HEK293T (cell line): ENCODE data around the gene CDH18.

ENCODE experiments used
- CTCF ChIA-PET: fragments of 350-600 bp; formaldehyde crosslinking; extraction: SDS; loops from one replicate; lab custom pipeline; 2021; ENCODE audit warnings: antibody characterized with exemption, inconsistent platforms; lab: Yijun Ruan, JAX
- POLR2A ChIA-PET: fragments of 350-600 bp; formaldehyde crosslinking; extraction: SDS; loops from one replicate; lab custom pipeline; 2020; ENCODE audit warnings: antibody characterized with exemption, inconsistent platforms; lab: Yijun Ruan, JAX
- DNase-seq: peaks from one replicate; pipeline ENCODE4 v3.0.0; 2012; ENCODE audit warnings: mixed read lengths; ENCODE audit errors: extremely low spot score
- ARNT ChIP-seq: fragments of 450-650 bp; IDR thresholded peaks from 2 replicates; pipeline ENCODE4 v1.6.1; 2017; ENCODE audit warnings: mild to moderate bottlenecking
- BHLHE40 ChIP-seq: fragments of 450-650 bp; IDR thresholded peaks from 2 replicates; pipeline ENCODE4 v1.6.1; 2016; ENCODE audit warnings: mild to moderate bottlenecking, moderate library complexity, borderline replicate concordance
- CTBP1 ChIP-seq: fragments of 450-650 bp; IDR thresholded peaks from 2 replicates; pipeline ENCODE4 v1.6.1; 2016; ENCODE audit warnings: borderline replicate concordance
- ELF4 ChIP-seq: fragments of 450-650 bp; IDR thresholded peaks from 2 replicates; pipeline ENCODE4 v1.6.1; 2017; ENCODE audit warnings: antibody characterized with exemption
- FOXA1 ChIP-seq: fragments of 450-650 bp; IDR thresholded peaks from 2 replicates; pipeline ENCODE4 v1.6.1; 2016; ENCODE audit warnings: mild to moderate bottlenecking
- FOXK2 ChIP-seq: fragments of 450-650 bp; IDR thresholded peaks from 2 replicates; pipeline ENCODE4 v1.6.1; 2016; ENCODE audit warnings: mild to moderate bottlenecking
- FOXM1 ChIP-seq: fragments of 450-650 bp; IDR thresholded peaks from 2 replicates; pipeline ENCODE4 v1.6.1; 2017; ENCODE audit warnings: mild to moderate bottlenecking, borderline replicate concordance
- HDGF ChIP-seq: fragments of 450-650 bp; IDR thresholded peaks from 2 replicates; pipeline ENCODE4 v1.6.1; 2017; ENCODE audit warnings: antibody characterized with exemption, borderline replicate concordance
- L3MBTL2 ChIP-seq: fragments of 450-650 bp; conservative IDR thresholded peaks from 2 replicates; pipeline ENCODE4 v1.6.1; 2016; ENCODE audit warnings: mild to moderate bottlenecking
- LEF1 ChIP-seq: fragments of 450-650 bp; IDR thresholded peaks from 2 replicates; pipeline ENCODE4 v1.6.1; 2017; ENCODE audit warnings: mild to moderate bottlenecking, borderline replicate concordance
- NFRKB ChIP-seq: fragments of 450-650 bp; IDR thresholded peaks from 2 replicates; pipeline ENCODE4 v1.6.1; 2016; ENCODE audit warnings: mild to moderate bottlenecking, moderate library complexity
- PKNOX1 ChIP-seq: fragments of 450-650 bp; IDR thresholded peaks from 2 replicates; pipeline ENCODE4 v1.6.1; 2016
- SP1 ChIP-seq: fragments of 450-650 bp; IDR thresholded peaks from 2 replicates; pipeline ENCODE4 v1.6.1; 2017
- SUZ12 ChIP-seq: fragments of 450-650 bp; IDR thresholded peaks from 2 replicates; pipeline ENCODE4 v1.6.1; 2016; ENCODE audit warnings: mild to moderate bottlenecking
- TARDBP ChIP-seq: fragments of 450-650 bp; IDR thresholded peaks from 2 replicates; pipeline ENCODE4 v1.6.1; 2016
- ZNF384 ChIP-seq: fragments of 450-650 bp; IDR thresholded peaks from 2 replicates; pipeline ENCODE4 v1.6.1; 2016

Gene CDH18

DNA sequence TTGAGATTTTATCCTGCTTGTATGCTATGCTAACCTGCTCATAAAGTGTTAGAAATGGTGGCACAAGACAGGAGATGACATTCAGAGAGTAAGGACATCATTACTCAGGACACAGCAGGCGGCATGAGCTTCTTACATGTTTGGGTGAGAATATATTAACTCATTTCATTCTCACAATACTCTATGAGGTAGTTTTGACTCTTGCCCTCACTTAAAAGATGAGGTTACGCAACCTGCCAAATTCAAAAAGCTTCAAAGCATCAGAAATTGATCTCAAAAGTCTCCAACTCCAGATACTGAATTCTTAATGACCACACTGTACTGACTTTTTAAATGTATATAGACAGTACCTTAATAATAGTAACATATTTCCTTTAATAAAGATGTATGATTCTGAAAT, 60.8 kb downstream of the CDH18 start:
- ChIA-PET POLR2A (no interaction called here), CTCF (no interaction called here)
- no peak for DNase-seq

DNA sequence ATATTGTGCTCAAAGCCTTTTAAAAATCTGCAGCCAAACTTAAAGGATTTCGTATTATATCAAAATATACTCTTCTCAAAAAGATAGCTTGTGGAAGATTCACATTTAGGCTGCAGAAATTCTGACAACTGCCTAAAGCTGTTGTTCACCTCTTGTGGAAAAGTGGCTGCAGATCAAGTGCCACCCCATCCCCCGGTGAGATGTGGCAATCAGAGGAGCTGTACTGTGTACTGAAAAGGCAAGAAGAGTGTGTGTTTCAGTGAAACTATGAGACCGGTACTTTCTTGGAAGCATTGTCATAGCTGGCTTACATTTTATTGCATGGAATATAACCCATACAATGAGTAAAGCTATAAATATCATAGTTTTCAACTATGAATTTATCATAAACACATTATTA, 64.3 kb downstream of the CDH18 start:
- ChIA-PET POLR2A (no interaction called here), CTCF (no interaction called here)
- DNase-seq, result no peak
- TF ChIP-seq ARNT, result no peak
- TF ChIP-seq L3MBTL2, result no peak
- TF ChIP-seq ZNF384, result no peak
- TF ChIP-seq SUZ12, result no peak
- TF ChIP-seq LEF1, result no peak
- TF ChIP-seq NFRKB, result no peak
- no peak for TF ChIP-seq BHLHE40
- no peak for TF ChIP-seq FOXA1
- no peak for TF ChIP-seq SP1
- TF ChIP-seq HDGF, result no peak
- TF ChIP-seq CTBP1, result no peak
- TF ChIP-seq TARDBP, result no peak

More for the DNA sequence above, 60.8 kb downstream of the CDH18 start:
- no peak for TF ChIP-seq ELF4
- TF ChIP-seq ZNF384, result no peak
- no peak for TF ChIP-seq BHLHE40
- TF ChIP-seq L3MBTL2, result no peak
- no peak for TF ChIP-seq NFRKB
- TF ChIP-seq CTBP1, result no peak
- TF ChIP-seq HDGF, result no peak
- TF ChIP-seq FOXM1, result no peak
- no peak for TF ChIP-seq FOXK2
- no peak for TF ChIP-seq TARDBP
- TF ChIP-seq FOXA1, result no peak
- TF ChIP-seq SP1, result no peak
- TF ChIP-seq LEF1, result no peak
- TF ChIP-seq SUZ12, result no peak

DNA sequence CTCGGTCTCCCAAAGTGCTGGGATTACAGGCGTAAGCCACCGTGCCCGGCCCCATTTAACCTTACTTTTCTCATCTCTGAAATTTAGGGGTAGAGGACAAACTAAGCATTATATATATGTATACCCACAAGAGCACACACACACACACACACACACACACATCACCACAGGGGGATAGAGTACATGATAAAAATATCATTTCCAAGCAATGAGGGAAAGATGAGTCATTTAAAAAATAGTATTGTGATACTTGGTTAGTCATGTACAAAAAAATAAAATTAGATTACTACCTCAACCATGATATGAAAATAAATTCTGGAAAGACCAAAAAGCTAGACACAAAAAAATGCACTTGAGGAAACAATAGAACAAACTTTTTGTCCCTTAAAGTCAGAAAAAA, 67.2 kb downstream of the CDH18 start:
- ChIA-PET CTCF (no interaction called here), POLR2A (no interaction called here)
- no peak for TF ChIP-seq CTBP1
- TF ChIP-seq LEF1, result no peak
- TF ChIP-seq NFRKB, result no peak
- no peak for TF ChIP-seq BHLHE40
- no peak for TF ChIP-seq FOXK2
- no peak for TF ChIP-seq L3MBTL2
- no peak for TF ChIP-seq FOXA1
- no peak for TF ChIP-seq ARNT
- TF ChIP-seq ELF4, result no peak
- no peak for TF ChIP-seq TARDBP
- no peak for TF ChIP-seq PKNOX1
- no peak for TF ChIP-seq HDGF
- no peak for TF ChIP-seq SUZ12
- DNase-seq, result no peak

DNA sequence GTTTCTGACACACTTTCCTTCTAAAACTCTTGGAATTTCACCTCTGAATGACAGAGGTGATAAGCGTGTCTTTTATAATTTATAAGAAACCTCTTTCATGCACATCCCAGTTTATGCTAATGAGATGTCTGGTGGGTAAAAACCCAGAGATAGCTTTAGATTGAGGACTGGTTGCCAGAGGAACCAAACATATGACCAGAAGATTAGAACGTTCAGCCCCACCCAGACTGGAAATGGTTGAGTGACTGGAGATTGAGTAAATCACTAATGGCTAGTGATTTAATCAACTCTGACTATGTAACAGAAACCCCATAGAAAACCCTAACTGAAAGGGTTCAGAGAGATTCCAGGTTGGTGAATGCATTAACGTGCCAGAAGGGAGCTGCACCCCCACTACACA, 69.2 kb downstream of the CDH18 start:
- DNase-seq, result no peak
- ChIA-PET POLR2A (no interaction called here), CTCF (no interaction called here)
- TF ChIP-seq ARNT, result no peak
- TF ChIP-seq CTBP1, result no peak
- TF ChIP-seq BHLHE40, result no peak
- no peak for TF ChIP-seq FOXK2
- no peak for TF ChIP-seq SUZ12
- no peak for TF ChIP-seq L3MBTL2
- TF ChIP-seq FOXM1, result no peak
- no peak for TF ChIP-seq NFRKB
- TF ChIP-seq TARDBP, result no peak
- no peak for TF ChIP-seq SP1
- TF ChIP-seq LEF1, result no peak
- no peak for TF ChIP-seq HDGF
- no peak for TF ChIP-seq ELF4
- TF ChIP-seq PKNOX1, result no peak
- TF ChIP-seq FOXA1, result no peak
- TF ChIP-seq ZNF384, result no peak

- ChIA-PET CTCF (no interaction called here), POLR2A (no interaction called here)
- no peak for DNase-seq
- TF ChIP-seq ELF4 (no peak), NFRKB (no peak), CTBP1 (no peak), L3MBTL2 (no peak), LEF1 (no peak), TARDBP (no peak), ZNF384 (no peak), HDGF (no peak), PKNOX1 (no peak), FOXK2 (no peak), FOXM1 (no peak), FOXA1 (no peak), SP1 (no peak), SUZ12 (no peak)
Measured at GRCh38 chr5:19917588-19918122, 70.3 kb downstream of the CDH18 start.

DNA sequence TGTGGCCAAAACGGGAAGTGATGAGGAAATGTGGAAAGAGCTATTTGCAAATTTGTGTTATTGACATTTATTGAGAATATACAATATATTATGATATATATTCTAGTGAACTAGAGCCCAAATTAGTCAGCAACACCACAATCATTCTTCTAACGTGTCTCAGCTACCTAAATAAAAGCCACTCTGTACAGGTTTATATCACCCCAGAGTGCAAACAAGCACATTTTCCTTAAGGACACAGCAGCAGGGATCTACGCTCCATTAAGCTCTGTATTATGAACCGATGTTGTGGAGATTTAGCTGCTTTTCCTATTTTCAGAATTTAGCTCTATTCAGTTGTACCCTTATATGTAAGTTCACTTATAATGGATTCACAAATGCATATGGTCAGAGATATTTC, 77.9 kb downstream of the CDH18 start:
- no peak for DNase-seq
- ChIA-PET POLR2A (no interaction called here), CTCF (no interaction called here)
- TF ChIP-seq ARNT, result no peak
- TF ChIP-seq L3MBTL2, result no peak
- no peak for TF ChIP-seq FOXM1
- TF ChIP-seq CTBP1, result no peak
- TF ChIP-seq FOXK2, result no peak
- TF ChIP-seq SP1, result no peak
- no peak for TF ChIP-seq LEF1
- no peak for TF ChIP-seq SUZ12
- no peak for TF ChIP-seq PKNOX1
- TF ChIP-seq BHLHE40, result no peak
- no peak for TF ChIP-seq HDGF
- no peak for TF ChIP-seq ZNF384
- no peak for TF ChIP-seq TARDBP
- TF ChIP-seq NFRKB, result no peak
- TF ChIP-seq FOXA1, result no peak
- no peak for TF ChIP-seq ELF4
